ENCODE data around the gene IPPK.
"Not testable (repeated sequence)": the region's sequence is repeated elsewhere in the genome, so short reads cannot be mapped to it uniquely, and the experiment has no call there.

Gene IPPK

DNA sequence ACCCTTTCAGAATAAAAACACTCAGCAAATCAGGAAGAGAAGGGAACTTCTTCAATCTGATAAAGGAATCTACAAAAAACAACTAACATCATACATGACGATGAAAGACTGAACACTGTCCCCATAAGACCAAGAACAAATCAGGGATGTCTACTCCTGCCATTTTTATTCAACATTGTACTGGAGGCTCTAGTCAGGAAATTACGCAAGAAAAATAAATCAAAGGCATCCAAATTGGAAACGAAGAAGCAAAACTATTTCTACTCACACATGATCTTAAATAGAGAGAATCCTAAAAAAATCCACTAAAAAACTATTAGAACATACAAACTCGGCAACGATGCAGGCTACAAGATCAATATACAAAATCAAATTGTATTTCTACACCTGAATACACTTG is 42.3 kb downstream of the IPPK start:
- TF ChIP-seq, protein P1, sequence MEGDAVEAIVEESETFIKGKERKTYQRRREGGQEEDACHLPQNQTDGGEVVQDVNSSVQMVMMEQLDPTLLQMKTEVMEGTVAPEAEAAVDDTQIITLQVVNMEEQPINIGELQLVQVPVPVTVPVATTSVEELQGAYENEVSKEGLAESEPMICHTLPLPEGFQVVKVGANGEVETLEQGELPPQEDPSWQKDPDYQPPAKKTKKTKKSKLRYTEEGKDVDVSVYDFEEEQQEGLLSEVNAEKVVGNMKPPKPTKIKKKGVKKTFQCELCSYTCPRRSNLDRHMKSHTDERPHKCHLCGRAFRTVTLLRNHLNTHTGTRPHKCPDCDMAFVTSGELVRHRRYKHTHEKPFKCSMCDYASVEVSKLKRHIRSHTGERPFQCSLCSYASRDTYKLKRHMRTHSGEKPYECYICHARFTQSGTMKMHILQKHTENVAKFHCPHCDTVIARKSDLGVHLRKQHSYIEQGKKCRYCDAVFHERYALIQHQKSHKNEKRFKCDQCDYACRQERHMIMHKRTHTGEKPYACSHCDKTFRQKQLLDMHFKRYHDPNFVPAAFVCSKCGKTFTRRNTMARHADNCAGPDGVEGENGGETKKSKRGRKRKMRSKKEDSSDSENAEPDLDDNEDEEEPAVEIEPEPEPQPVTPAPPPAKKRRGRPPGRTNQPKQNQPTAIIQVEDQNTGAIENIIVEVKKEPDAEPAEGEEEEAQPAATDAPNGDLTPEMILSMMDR (IDR thresholded peaks at IDR 0.05; ENCODE audit: insufficient read depth, low read depth, low read length, missing control alignments), result no peak
- no peak overlapping the region for H3K4me3 ChIP-seq (ENCODE audit: low read length)
- no peak for DNase-seq (ENCODE audit: low read depth)

DNA sequence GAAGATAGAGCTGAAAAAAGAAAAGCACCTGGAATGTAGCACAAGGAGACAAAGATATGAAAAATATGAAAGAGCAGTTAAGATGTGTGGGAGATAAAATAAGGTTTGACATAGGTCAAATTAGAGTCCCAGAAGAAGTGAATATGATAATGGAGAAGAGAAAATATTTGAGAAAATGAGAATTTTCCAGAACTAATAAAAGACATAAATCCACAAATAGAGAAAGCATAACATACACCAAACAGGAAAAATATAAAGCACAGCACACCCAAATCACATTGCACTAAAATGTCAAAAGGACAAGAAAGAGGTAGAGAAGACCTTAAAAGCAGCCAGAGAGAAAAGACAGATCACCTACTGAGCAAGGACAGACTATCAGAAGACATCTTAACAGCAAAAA is 43.4 kb downstream of the IPPK start:
- DNase-seq (ENCODE audit: low read depth), result no peak
- no peak overlapping the region for H3K4me3 ChIP-seq (ENCODE audit: low read length)
- TF ChIP-seq, protein P1 (IDR thresholded peaks at IDR 0.05; ENCODE audit: insufficient read depth, low read depth, low read length, missing control alignments), result no peak

DNA sequence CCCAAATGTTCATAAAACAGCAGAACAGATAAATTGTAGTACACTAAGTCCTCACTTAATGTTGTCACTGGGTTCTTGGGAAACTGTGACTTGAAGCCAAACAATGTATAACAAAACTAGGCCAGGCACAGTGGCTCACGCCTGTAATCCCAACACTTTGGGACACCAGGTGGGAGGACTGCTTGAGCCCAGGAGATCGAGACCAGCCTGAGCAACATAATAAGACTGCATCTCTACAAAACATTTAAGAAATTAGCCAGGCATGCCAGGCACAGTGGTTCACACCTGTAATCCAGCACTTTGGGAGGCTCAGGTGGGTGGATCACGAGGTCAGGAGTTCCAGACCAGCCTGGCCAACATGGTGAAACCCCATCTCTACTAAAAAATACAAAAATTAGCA is 46.0 kb downstream of the IPPK start:
- not testable (repeated sequence) for H3K4me3 ChIP-seq (ENCODE audit: low read length); DNase-seq (ENCODE audit: low read depth)

DNA sequence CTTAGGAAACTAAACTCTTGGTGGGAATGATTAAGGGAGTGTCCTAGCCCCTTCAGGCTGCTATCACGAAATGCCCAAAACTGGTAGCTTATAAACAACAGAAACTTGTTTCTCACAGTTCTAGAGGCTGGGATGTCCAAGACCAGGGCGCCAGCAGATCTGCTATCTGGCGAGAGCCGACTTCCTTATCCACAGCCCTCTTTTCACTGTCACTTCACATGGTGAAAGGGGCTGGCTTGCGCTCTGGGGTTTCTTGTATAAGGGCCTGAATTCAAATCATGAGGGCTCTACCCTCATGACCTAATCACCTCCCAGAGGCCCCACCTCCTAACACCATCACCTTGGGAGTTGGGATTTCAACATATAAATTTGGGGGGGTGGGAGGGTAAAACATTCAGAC is 49.1 kb downstream of the IPPK start:
- TF ChIP-seq, protein P1 (IDR thresholded peaks at IDR 0.05; ENCODE audit: insufficient read depth, low read depth, low read length, missing control alignments), result no peak
- no peak for DNase-seq (ENCODE audit: low read depth)

DNA sequence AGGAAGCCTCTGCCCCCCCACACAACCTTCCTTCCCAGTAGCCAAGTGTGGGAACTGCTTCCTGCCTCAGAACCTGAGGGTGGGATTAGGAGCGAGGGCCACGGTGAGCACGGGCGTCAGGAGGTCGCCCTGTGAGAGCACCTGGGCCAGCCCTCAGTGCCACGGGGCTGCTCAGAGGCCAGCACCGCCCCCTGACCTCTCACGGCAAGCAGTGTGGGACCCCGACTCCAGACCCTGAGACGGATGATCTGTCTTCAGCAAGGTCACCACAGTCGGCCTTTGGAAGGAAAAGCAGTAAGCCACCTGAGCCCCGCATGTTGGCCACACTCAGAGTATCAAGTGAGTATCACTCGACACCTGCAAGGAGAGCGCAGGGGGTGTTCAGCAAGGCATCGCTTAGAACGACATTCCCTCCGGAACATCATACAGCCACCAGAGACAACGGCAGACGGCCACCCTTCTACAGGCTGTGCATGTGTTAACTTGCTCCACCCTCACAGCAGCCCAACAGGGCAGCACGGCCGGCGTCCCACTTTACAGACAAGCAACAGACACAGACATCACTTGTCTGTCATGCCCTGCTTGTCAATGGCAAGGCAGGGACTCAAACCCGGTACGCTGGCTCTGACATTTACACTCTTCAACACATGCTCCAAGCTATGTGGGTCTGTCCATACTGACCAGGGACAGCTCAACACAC is 50.2 kb downstream of the IPPK start:
- no peak for DNase-seq (ENCODE audit: low read depth)
- no peak overlapping the region for H3K4me3 ChIP-seq (ENCODE audit: low read length)
- TF ChIP-seq, protein P1 (IDR thresholded peaks at IDR 0.05; ENCODE audit: insufficient read depth, low read depth, low read length, missing control alignments), result no peak

More for the DNA sequence above, 49.1 kb downstream of the IPPK start:
- H3K4me3 ChIP-seq (ENCODE audit: low read length), result no peak overlapping the region

DNA sequence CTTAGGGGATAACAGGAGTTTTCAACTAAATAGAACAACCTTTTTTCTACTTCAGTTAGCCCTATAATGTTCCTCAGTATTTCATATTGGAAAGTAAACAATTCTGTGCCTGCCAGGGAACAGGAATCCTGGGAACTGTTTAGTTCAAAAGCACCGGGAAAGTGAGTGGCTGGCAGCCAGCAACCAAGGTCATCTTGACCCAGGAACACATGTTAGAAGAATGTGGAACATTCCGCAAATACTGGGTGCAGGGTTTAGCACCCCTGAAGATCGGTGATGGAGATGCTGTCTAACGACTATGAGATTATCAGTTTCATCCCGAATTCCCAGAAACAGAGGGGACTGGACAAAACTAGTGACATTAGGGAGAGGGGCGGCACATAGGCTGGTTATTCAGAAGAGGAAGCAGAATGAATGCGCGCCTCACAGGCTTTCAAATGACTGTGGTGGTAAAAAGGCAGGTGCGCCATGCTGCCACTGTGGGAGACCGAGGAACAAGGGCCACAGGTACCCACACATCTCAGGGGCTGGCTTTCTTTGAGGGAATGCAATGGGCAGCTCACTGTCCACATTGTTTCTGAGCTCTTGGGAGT is 51.2 kb downstream of the IPPK start:
- DNase-seq (ENCODE audit: low read depth), result no peak
- no peak overlapping the region for H3K4me3 ChIP-seq (ENCODE audit: low read length)
- TF ChIP-seq, protein P1 (IDR thresholded peaks at IDR 0.05; ENCODE audit: insufficient read depth, low read depth, low read length, missing control alignments), result no peak

DNA sequence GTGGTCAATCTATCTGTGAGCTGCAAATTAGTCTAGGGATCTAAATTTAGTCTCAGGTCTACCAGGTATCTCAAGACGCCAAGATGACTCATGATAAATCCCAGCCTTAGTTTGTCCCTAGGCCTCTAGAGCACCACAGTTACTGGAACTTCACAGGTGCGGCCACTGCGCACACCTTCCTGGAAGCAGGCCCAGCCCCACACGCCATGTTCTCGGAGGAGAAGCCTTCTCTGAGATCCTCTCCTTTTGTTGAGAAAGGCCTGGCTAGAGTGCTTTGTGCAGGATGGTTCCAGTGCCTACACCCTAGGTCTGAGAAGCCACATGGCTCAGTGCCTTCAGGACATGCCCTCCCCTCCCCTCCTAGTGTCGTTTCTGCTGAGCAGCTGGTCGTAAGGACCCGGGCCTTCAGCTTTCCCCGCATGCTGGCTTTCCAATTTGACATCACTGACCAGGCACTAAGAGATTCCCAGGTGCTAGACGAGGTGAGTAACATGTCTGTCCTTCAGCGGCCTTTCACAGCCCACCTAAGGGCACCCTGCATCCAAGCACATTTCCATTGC is 51.9 kb downstream of the IPPK start:
- TF ChIP-seq, protein P1 (IDR thresholded peaks at IDR 0.05; ENCODE audit: insufficient read depth, low read depth, low read length, missing control alignments), result no peak
- DNase-seq (ENCODE audit: low read depth), result no peak
- no peak overlapping the region for H3K4me3 ChIP-seq (ENCODE audit: low read length)
